Astrocyte of the spinal cord (primary cell): ENCODE results near the gene SMYD3.
A peak's percentile ranks its signal among the peaks of the same experiment; 100 is the strongest.

Experiments
- DNase-seq: peaks from one replicate; pipeline ENCODE4 v3.0.0; 2011; ENCODE audit warnings: low read depth, low spot score
- H3K4me3 ChIP-seq: 2 replicates; pipeline ENCODE4 v1.5.1; 2011; ENCODE audit warnings: low read depth, mild to moderate bottlenecking, low read length, moderate library complexity
- in situ Hi-C: cut with HindIII; loops from 2 replicates; pipeline ENCODE4 v1.10.0; 2017; ENCODE audit warnings: low sequenced_read_pairs
- TF ChIP-seq, protein P1 (sequence below): IDR thresholded peaks from 2 replicates; pipeline ENCODE4 v1.5.1; 2012; ENCODE audit warnings: low read depth, mild to moderate bottlenecking, low read length, inconsistent platforms

Gene SMYD3

DNA sequence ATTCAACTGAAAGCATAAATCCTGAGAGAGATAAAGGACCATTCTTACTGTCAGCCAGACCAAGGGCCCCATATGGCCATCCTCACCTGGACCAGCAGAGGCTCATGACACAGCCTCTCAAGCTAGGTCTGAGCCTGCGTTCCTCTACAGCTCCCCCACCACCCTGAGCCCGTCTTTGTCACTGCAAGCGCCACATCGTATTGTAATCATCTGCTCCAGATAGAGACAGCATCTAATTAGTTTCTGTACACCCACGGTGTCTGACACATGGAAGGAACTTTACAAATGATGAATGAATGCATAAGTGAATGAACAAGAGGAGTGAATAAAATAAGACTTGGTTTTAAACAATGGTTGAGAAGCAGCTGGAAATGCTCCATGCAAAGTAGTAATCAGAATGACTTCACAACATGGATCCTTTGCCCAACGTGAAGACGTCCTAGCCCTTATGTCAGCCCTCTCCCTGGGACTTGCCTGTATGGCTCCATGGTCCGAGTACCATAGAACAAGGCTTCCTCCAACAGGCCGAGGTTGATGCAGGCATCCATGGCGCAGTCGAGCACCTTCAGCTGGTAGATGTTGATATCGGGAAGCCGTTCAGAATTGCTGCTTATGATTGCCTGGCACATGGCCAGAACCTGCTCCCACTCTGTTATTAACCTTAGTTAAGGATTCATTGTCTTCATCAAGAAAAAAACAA is 648.9 kb downstream of the SMYD3 start:
- in situ Hi-C loops, result no loop called here
- DNase-seq, result no peak
- H3K4me3 ChIP-seq, result no peak overlapping the region
- TF ChIP-seq, protein P1, sequence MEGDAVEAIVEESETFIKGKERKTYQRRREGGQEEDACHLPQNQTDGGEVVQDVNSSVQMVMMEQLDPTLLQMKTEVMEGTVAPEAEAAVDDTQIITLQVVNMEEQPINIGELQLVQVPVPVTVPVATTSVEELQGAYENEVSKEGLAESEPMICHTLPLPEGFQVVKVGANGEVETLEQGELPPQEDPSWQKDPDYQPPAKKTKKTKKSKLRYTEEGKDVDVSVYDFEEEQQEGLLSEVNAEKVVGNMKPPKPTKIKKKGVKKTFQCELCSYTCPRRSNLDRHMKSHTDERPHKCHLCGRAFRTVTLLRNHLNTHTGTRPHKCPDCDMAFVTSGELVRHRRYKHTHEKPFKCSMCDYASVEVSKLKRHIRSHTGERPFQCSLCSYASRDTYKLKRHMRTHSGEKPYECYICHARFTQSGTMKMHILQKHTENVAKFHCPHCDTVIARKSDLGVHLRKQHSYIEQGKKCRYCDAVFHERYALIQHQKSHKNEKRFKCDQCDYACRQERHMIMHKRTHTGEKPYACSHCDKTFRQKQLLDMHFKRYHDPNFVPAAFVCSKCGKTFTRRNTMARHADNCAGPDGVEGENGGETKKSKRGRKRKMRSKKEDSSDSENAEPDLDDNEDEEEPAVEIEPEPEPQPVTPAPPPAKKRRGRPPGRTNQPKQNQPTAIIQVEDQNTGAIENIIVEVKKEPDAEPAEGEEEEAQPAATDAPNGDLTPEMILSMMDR, result no peak

DNA sequence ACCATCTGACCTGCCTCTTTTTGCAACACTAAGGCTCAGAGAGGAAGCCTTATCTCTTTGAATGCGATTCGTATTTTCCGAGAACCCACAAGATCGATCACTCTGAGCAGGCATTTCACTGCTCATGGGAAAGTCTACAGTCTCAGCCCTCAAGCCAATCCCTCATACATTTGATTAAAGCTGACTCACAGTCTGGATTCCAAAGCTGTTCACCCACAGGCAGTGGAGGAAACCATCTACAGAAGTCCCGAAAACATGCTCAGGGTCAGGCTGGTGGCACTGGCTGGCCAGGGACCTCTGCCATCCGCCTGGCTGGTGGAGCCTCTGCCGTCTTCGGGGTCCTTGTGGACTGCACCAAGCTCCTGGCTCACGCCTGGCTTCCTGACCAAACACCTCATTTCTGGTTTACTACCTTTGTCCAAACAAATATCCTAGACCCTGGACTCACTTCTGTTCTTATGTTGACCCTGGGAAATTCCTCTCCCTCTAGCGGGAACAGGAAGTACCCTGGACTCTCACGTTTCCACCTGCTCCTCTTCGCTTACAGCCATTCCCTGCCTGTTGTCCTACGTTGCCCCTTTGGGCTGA is 650.0 kb downstream of the SMYD3 start:
- DNase-seq, result peak; percentile 91
- TF ChIP-seq, protein P1, result no peak
- no peak overlapping the region for H3K4me3 ChIP-seq
- in situ Hi-C loops, result no loop called here

DNA sequence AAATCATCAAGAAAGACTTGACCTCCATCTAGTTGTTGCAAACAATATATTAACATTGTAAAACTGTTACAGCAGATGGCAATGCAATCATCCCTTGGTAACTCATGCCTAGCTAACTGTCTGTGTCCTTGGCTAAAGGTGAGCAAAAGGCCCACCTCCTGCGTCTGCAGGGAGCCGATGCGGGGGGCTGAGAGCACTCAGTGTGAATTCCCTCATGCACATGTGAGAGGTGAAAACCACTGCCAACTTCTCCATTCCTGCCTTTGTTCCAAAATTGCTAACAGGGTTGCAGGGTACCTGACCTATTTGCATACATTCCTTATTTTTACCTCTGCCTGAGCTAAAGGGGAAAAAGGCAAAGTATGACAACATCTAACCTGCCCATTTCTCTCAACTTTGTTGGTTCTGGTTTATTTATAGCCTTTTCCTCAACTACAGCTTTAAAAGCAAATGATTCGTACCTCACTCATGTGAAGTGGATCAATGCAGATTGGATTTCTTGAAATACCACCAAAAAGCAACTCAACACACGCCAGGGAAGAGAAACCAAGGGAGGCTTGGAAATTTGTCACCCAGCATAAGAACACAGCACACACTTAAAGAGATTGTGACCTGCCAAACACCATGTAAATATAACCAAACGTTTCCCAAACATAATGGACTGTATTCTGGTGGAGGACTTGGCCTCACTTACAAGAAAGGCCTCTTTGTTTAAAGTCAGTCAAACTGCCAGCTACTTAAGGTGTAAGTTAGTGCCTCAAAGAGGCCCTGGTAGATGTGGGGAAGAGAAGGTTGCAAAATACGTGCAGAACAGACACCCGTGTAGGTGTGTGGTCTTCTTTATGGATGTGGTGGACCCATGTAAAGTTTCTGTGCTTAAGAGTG is 651.0 kb downstream of the SMYD3 start:
- TF ChIP-seq, protein P1, result no peak
- in situ Hi-C loops, result no loop called here
- no peak for DNase-seq
- no peak overlapping the region for H3K4me3 ChIP-seq

DNA sequence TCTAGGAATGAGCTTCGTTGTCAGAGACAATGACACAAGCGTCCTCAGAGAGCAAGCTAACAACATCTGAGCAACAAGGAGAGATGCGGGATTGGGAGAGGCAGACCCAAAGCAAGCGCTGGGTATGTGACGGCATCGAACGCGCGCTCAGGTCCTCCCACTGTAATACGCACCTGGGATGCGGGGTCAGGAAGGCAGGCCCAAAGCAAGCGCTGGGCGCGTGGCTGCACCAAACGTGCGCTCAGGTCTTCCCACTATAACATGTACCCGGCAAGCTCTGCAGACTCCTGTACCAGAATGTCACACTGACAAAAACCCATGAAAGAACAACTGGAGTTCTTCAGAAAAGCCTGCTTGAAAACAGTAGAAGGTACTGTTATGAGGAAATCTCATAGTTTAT is 653.8 kb downstream of the SMYD3 start:
- no peak overlapping the region for H3K4me3 ChIP-seq
- DNase-seq, result no peak
- TF ChIP-seq, protein P1, result no peak
- in situ Hi-C loops, result no loop called here

DNA sequence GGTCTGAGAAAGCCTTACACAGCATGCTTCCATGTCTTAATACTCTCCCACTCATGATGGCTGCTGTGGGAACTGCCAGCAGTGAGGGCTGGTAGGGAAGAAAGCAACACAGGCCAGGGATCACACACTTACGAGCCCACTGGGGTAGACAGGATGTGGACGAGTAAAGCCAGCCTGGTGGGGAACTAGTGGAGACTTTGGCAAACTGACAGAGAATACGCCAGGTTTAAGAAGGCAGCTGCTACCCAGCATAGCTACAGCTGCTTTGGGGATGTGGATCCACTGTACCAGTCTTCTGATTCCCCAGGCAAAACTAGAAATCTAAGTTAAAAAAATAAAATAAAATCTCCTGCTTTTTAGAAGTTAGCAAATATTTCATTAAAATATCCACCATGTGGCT is 664.0 kb downstream of the SMYD3 start:
- in situ Hi-C loops, result no loop called here
- no peak for DNase-seq
- TF ChIP-seq, protein P1, result no peak
- no peak overlapping the region for H3K4me3 ChIP-seq

DNA sequence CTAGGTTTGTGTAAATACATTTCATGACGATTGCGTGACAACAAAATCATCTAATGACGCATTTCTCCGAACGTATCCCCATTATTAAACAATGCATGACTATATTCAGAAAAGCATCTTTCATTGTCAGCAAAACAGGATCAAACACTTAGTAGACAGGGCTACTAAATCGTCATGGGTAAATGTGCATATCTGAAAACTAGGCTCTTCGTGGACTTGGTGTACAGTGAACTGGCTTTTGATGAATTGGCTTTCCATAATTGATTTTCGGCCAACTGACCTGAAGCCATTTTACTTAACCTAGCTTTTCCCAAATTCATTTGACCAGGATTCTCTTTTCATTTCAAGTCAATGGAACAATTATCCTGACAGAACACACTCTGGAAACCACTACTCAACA is 665.0 kb downstream of the SMYD3 start:
- TF ChIP-seq, protein P1, result no peak
- in situ Hi-C loops, result no loop called here

More for the DNA sequence above, 665.0 kb downstream of the SMYD3 start:
- no peak overlapping the region for H3K4me3 ChIP-seq
- DNase-seq, result no peak
